MCF 10A (cell line): ENCODE data around the gene NOL4L. TPM values are rescaled to one million over a fixed set of nuclear protein-coding genes. Genes with fewer than 3 reads are reported as not detected.
A peak's percentile ranks its signal among the peaks of the same experiment; 100 is the strongest.

Source experiments
- BruUV-seq: library from RNA; stranded (reverse); fragments of 400-500 nt; replicated peaks from 2 replicates; lab custom pipeline; 2021; lab: Mats Ljungman, UMichigan
- CTCF ChIA-PET: fragments of 300-600 bp; sonication (Branson Sonifier 250); formaldehyde crosslinking; extraction: SDS; loops from one replicate; lab custom pipeline; 2021; ENCODE audit warnings: antibody characterized with exemption, inconsistent platforms; lab: Yijun Ruan, JAX
- POLR2A ChIA-PET: fragments of 300-600, 350-650 bp; sonication (Branson Sonifier 250); formaldehyde crosslinking; extraction: SDS; loops from one replicate; lab custom pipeline; 2020; ENCODE audit warnings: antibody characterized with exemption, inconsistent platforms; lab: Yijun Ruan, JAX
- DNase-seq: peaks from one replicate; pipeline ENCODE4 v3.0.0-alpha.2; 2018; ENCODE audit not compliant: unreplicated experiment
- H3K27ac Mint-ChIP-seq: one replicate; pipeline ENCODE4 v1.8.0; 2022; ENCODE audit warnings: mild to moderate bottlenecking, low read depth, mixed read lengths; ENCODE audit not compliant: unreplicated experiment
- H3K27me3 Mint-ChIP-seq: one replicate; pipeline ENCODE4 v1.8.0; 2022; ENCODE audit warnings: mixed read lengths; ENCODE audit not compliant: insufficient read depth, unreplicated experiment
- H3K36me3 Mint-ChIP-seq: one replicate; pipeline ENCODE4 v1.8.0; 2022; ENCODE audit warnings: mild to moderate bottlenecking, moderate library complexity, mixed read lengths; ENCODE audit not compliant: insufficient read depth, unreplicated experiment
- H3K4me1 Mint-ChIP-seq: one replicate; pipeline ENCODE4 v1.8.0; 2022; ENCODE audit warnings: mixed read lengths; ENCODE audit not compliant: insufficient read depth, unreplicated experiment
- H3K4me3 Mint-ChIP-seq: one replicate; pipeline ENCODE4 v1.8.0; 2022; ENCODE audit warnings: mild to moderate bottlenecking, moderate library complexity, mixed read lengths; ENCODE audit not compliant: unreplicated experiment
- H3K9me3 Mint-ChIP-seq: one replicate; pipeline ENCODE4 v1.8.0; 2022; ENCODE audit warnings: mixed read lengths; ENCODE audit not compliant: unreplicated experiment
- CTCF ChIP-seq: fragments of 200-600 bp; IDR thresholded peaks from one replicate; pipeline ENCODE4 v1.8.0; 2022; ENCODE audit warnings: antibody characterized with exemption, mild to moderate bottlenecking; ENCODE audit not compliant: unreplicated experiment
- intact Hi-C: fragments of 100-400 bp; cut with micrococcal nuclease; formaldehyde crosslinking; loops from 2 replicates; pipeline ENCODE4 v1.14.1; 2022
- total RNA-seq: library from RNA; stranded (reverse); gene quantifications from 2 replicates; pipeline ENCODE4 v1.2.3, GENCODE V29; 2022

Gene NOL4L
- total RNA-seq, 1 experiment from 2014 or later = 3.3 TPM

DNA sequence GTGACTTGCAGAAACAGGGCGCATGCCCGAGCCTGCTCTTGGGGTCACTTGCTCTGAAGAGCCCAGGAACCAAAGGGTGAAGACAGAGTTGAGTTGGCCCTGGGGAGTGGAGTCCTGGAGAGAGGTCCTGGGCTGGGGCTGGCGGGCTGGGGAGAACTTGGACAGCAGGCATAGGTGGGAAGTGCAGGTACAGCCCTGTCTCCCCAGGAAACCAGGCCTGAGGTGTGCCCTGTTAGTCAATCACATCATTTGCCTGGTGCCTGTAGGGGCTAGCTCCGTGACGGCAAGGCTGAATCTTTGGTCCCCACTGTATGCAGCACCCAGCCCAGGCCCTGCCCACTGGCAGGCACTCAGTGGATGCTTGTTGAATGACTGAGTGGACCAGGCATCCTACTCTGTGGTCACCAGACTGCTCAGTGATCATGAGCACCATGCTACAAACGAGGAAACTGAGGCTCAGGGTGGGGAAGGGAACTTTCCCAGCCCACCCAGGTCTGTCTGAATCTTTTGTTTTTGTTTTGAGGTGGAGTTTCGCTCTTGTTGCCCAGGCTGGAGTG is 15.6 kb upstream of the NOL4L start:
- H3K4me3 Mint-ChIP-seq = no peak overlapping the region
- no peaks in the 10 kb centered on the region for H3K27me3 Mint-ChIP-seq
- BruUV-seq = no TSS peak
- no peak overlapping the region for H3K27ac Mint-ChIP-seq
- no peaks in the 10 kb centered on the region for H3K4me1 Mint-ChIP-seq
- CTCF ChIA-PET = interaction anchor here (0.5 kb wide), 1 partner anchor 209 kb away, joined by 6 read pairs; no protein-coding TSS in a partner anchor
- H3K9me3 Mint-ChIP-seq = no peaks in the 10 kb centered on the region
- H3K36me3 Mint-ChIP-seq = no peaks in the 10 kb centered on the region
- intact Hi-C loops = no loop called here
- POLR2A ChIA-PET = interaction anchor here (1.0 kb wide), 1 partner anchor 15 kb away, joined by 3 read pairs; no protein-coding TSS in a partner anchor
- DNase-seq = peak; percentile 34
- TF ChIP-seq CTCF = no peak

- no peaks in the 10 kb centered on the region for H3K4me1 Mint-ChIP-seq
These were observed 14.7 kb upstream of the NOL4L start for GRCh38 chr20:32599783-32600340.

GRCh38 chr20:32598606-32599005 is 13.5 kb upstream of the NOL4L start:
- no peaks in the 10 kb centered on the region for H3K36me3 Mint-ChIP-seq
- CTCF ChIA-PET = interaction anchor here (0.9 to 1.2 kb wide), 2 partner anchors 8 to 77 kb away, joined by 3 to 6 read pairs; no protein-coding TSS in a partner anchor

More at GRCh38 chr20:32599783-32600340, 14.7 kb upstream of the NOL4L start:
- POLR2A ChIA-PET = interaction anchor here (0.6 to 1.4 kb wide), 3 partner anchors 16 to 860 kb away, joined by 3 read pairs; no protein-coding TSS in a partner anchor
- Mint-ChIP-seq H3K9me3 (no peaks in the 10 kb centered on the region), H3K36me3 (no peaks in the 10 kb centered on the region), H3K27ac (no peak overlapping the region), H3K4me3 (no peak overlapping the region), H3K27me3 (no peaks in the 10 kb centered on the region)
- no TSS peak for BruUV-seq
- intact Hi-C loops = no loop called here
- CTCF ChIA-PET = interaction anchor here (0.5 to 0.9 kb wide), 4 partner anchors 9 to 156 kb away, joined by 3 read pairs; no protein-coding TSS in a partner anchor
- TF ChIP-seq CTCF = no peak
- peak; percentile 56 for DNase-seq

More at GRCh38 chr20:32598606-32599005, 13.5 kb upstream of the NOL4L start:
- Mint-ChIP-seq H3K27me3 (no peaks in the 10 kb centered on the region), H3K9me3 (no peaks in the 10 kb centered on the region), H3K4me3 (no peak overlapping the region), H3K4me1 (no peaks in the 10 kb centered on the region), H3K27ac (no peak overlapping the region)
- no peak for DNase-seq
- POLR2A ChIA-PET = no interaction called here
- intact Hi-C loops = no loop called here
- no peak for TF ChIP-seq CTCF
- BruUV-seq = no TSS peak
